Body of pancreas (tissue), 4 donors: Measurements from ENCODE around the gene NSD2. TPM values are rescaled to one million over a fixed set of nuclear protein-coding genes. Genes with fewer than 3 reads are reported as not detected.

ENCODE experiments used
- ATAC-seq: fragments of 150-250 bp; one replicate; pipeline ENCODE4 v1.9.1; 2016
- DNase-seq, 4 donors: peaks; one replicate each; pipeline ENCODE4 v3.0.0-alpha.2; 2019
- H3K27ac ChIP-seq, 4 donors: fragments of 200-600 bp; sonication (generic); 1 replicate in 3 of 4; 2 replicates in 1 of 4; pipeline versions ENCODE4 v1.5.1 to v1.6.1; 2016 to 2019; ENCODE audit warnings: mild to moderate bottlenecking in 1 of 4, mixed read lengths in 1 of 4, moderate library complexity in 1 of 4
- H3K27me3 ChIP-seq, 2 donors: fragments of 200-600 bp; sonication (generic); one replicate each; pipeline ENCODE4 v1.6.0; 2016; ENCODE audit warnings: mild to moderate bottlenecking in 1 of 2
- H3K36me3 ChIP-seq, 2 donors: fragments of 200-600 bp; sonication (generic); replicated peaks in 1 of 2; 2 replicates each; pipeline ENCODE4 v1.5.1; 2016; ENCODE audit warnings: low read depth in 2 of 2; ENCODE audit not compliant: insufficient read depth in 1 of 2
- H3K4me1 ChIP-seq: fragments of 200-600 bp; sonication (generic); one replicate; pipeline ENCODE4 v1.6.0; 2016
- H3K4me3 ChIP-seq, 2 donors: fragments of 200-600 bp; sonication (generic); 1 replicate in 1 of 2; 2 replicates in 1 of 2; pipeline ENCODE4 v1.5.1; 2016 to 2019
- H3K9me3 ChIP-seq, 3 donors: fragments of 200-600 bp; sonication (generic); 1 replicate in 2 of 3; 2 replicates in 1 of 3; pipeline ENCODE4 v1.5.1; 2016
- POLR2A ChIP-seq, 3 donors: fragments of 450-650 bp; IDR thresholded peaks; one replicate each; pipeline ENCODE4 v1.6.1; 2016; ENCODE audit warnings: antibody characterized with exemption in 3 of 3, mild to moderate bottlenecking in 2 of 3
- WGBS, 2 donors: methylation state at CpG; one replicate each; pipeline ENCODE4 v1.1.5; 2017; 5-methylcytosine and 5-hydroxymethylcytosine counted together
- intact Hi-C: fragments of 100-400 bp; cut with DNase I; formaldehyde crosslinking; loops from one replicate; pipeline ENCODE4 v1.15.1; 2023
- total RNA-seq, 2 donors: library from RNA; depleted of rRNA; stranded (reverse); fragments of >200 nt; gene quantifications; one replicate each; pipeline ENCODE4 v1.1.0, GENCODE V29; 2016
- TF ChIP-seq, protein P1 (sequence below), 7 experiments: fragments of 450-650 bp in 4 of 7; fragments of 200-600 bp in 3 of 7; sonication (generic) in 3 of 7; IDR thresholded peaks; one replicate each; pipeline ENCODE4 v1.5.1; 2016 to 2019; ENCODE audit warnings: antibody characterized with exemption in 7 of 7

Gene NSD2
- total RNA-seq, 2 donors from 2014 or later: 38.1 to 40.2 TPM

DNA sequence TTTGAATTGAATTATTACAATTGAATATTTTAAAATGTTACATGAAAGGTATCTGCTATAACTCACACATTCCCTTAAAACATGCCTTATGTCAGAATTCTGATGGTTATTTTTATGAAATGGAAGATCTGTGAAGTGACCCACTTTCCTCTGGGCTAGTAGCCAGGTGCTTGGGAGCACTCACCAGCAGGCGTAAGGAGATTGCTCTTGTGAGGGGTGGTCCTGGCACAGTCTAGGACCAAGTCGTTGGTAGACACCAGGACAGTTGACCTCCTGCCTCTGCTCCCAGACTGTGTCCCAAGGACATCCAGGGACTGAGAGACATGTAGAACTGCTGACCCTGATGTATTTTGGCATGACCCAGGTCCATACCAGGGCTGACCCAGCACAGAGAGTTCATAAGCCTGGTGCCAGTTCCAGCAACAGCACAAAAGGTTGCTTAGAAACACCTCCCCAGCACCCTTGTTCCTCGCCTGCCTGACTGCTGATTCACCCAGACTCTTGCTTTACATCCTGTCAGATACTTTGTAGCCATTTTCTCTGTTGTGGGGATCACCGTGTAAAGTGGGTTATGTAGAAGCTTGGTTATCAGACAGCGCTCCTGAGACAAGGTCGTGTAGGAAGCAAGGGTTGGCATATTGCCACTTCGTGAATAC, 89.1 kb downstream of the NSD2 start:
- intact Hi-C loops: no loop called here
- peak; percentile 30 for ATAC-seq
- H3K27me3 ChIP-seq: no peaks in the 10 kb centered on the region
- TF ChIP-seq, protein P1, sequence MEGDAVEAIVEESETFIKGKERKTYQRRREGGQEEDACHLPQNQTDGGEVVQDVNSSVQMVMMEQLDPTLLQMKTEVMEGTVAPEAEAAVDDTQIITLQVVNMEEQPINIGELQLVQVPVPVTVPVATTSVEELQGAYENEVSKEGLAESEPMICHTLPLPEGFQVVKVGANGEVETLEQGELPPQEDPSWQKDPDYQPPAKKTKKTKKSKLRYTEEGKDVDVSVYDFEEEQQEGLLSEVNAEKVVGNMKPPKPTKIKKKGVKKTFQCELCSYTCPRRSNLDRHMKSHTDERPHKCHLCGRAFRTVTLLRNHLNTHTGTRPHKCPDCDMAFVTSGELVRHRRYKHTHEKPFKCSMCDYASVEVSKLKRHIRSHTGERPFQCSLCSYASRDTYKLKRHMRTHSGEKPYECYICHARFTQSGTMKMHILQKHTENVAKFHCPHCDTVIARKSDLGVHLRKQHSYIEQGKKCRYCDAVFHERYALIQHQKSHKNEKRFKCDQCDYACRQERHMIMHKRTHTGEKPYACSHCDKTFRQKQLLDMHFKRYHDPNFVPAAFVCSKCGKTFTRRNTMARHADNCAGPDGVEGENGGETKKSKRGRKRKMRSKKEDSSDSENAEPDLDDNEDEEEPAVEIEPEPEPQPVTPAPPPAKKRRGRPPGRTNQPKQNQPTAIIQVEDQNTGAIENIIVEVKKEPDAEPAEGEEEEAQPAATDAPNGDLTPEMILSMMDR (IDR thresholded peaks at IDR 0.05): no peak
- TF ChIP-seq POLR2A (IDR thresholded peaks at IDR 0.05): no peak
- peaks cover 0 to 9% of the 10 kb centered on the region in 2 donors for H3K36me3 ChIP-seq
- H3K4me3 ChIP-seq: no peak overlapping the region
- no peak overlapping the region for H3K27ac ChIP-seq
- H3K4me1 ChIP-seq: peaks cover 17% of the 10 kb centered on the region
- peak in 1 of 4 donors; percentile 41 for DNase-seq
- no peaks in the 10 kb centered on the region for H3K9me3 ChIP-seq
- 38 to 51% methylated on average over 7 of the region's 7 CpGs for WGBS, 2 donors

- TF ChIP-seq, protein P1 (IDR thresholded peaks at IDR 0.05): no peak
- no peak for TF ChIP-seq POLR2A (IDR thresholded peaks at IDR 0.05)
- no peak overlapping the region for H3K27ac ChIP-seq
- DNase-seq (peak in 2 of 4 donors; percentile 39 to 57), ATAC-seq (no peak)
- intact Hi-C loops: no loop called here
- H3K4me3 ChIP-seq: no peak overlapping the region
- no peaks in the 10 kb centered on the region for H3K27me3 ChIP-seq
- WGBS, 2 donors: 72 to 76% methylated on average over 15 of the region's 15 CpGs
- peaks cover 0 to 7% of the 10 kb centered on the region in 2 donors for H3K36me3 ChIP-seq
- no peaks in the 10 kb centered on the region for H3K9me3 ChIP-seq
- peaks cover 17% of the 10 kb centered on the region for H3K4me1 ChIP-seq
Measured at GRCh38 chr4:1961038-1961437, 89.8 kb downstream of the NSD2 start.

- peaks cover 0 to 7% of the 10 kb centered on the region in 2 donors for H3K36me3 ChIP-seq
- H3K4me3 ChIP-seq: no peak overlapping the region
Measured at GRCh38 chr4:1961563-1961962, 90.4 kb downstream of the NSD2 start.

DNA sequence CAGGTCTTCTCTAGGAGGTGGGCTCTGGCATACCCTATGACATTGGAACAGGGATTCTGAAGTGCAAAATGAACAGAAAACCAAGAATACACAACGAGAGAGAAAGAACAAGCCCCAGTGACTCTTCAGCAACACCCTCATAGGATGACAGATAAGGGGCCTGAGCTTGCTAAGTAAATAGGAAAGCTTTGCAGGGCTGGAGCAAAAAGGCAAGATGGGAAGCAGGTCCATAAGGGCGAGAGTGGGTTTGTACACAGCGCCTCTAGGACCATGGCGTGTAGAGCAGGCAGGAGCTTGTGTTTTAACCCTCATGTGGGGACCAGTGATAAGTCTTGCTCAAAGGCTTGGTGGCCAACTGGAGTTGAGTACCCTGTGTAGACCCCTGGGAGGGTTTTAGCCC, 91.8 kb downstream of the NSD2 start:
- TF ChIP-seq, protein P1 (IDR thresholded peaks at IDR 0.05): no peak
- TF ChIP-seq POLR2A (IDR thresholded peaks at IDR 0.05): no peak
- 92 to 94% methylated on average over 4 of the region's 4 CpGs for WGBS, 2 donors
- no peak overlapping the region for H3K4me3 ChIP-seq
- H3K9me3 ChIP-seq: no peaks in the 10 kb centered on the region
- no peak for DNase-seq
- intact Hi-C loops: no loop called here
- H3K4me1 ChIP-seq: peaks cover 17% of the 10 kb centered on the region
- no peak overlapping the region for H3K27ac ChIP-seq
- H3K27me3 ChIP-seq: no peaks in the 10 kb centered on the region
- ATAC-seq: no peak
- H3K36me3 ChIP-seq: peaks cover 0 to 5% of the 10 kb centered on the region in 2 donors

More at GRCh38 chr4:1961563-1961962, 90.4 kb downstream of the NSD2 start:
- no peaks in the 10 kb centered on the region for H3K9me3 ChIP-seq
- TF ChIP-seq, protein P1 (IDR thresholded peaks at IDR 0.05): no peak
- no peak for TF ChIP-seq POLR2A (IDR thresholded peaks at IDR 0.05)
- WGBS, 2 donors: 82 to 88% methylated on average over 4 of the region's 4 CpGs
- H3K4me1 ChIP-seq: peaks cover 17% of the 10 kb centered on the region
- no peak for ATAC-seq
- H3K27ac ChIP-seq: no peak overlapping the region
- intact Hi-C loops: no loop called here
- no peak for DNase-seq
- no peaks in the 10 kb centered on the region for H3K27me3 ChIP-seq

- H3K4me1 ChIP-seq: peaks cover 17% of the 10 kb centered on the region
- intact Hi-C loops: no loop called here
- DNase-seq (no peak), ATAC-seq (no peak)
- WGBS, 2 donors: 35 to 43% methylated on average over 6 of the region's 6 CpGs
- H3K27ac ChIP-seq: no peak overlapping the region
- TF ChIP-seq, protein P1 (IDR thresholded peaks at IDR 0.05): no peak
- TF ChIP-seq POLR2A (IDR thresholded peaks at IDR 0.05): no peak
- H3K4me3 ChIP-seq: no peak overlapping the region
- no peaks in the 10 kb centered on the region for H3K9me3 ChIP-seq
- no peaks in the 10 kb centered on the region for H3K27me3 ChIP-seq
- peaks cover 0 to 3% of the 10 kb centered on the region in 2 donors for H3K36me3 ChIP-seq
Measured at GRCh38 chr4:1964443-1964842, 93.2 kb downstream of the NSD2 start.
